Esophagus (tissue), 2 donors: ENCODE results near the gene NEDD9. TPM values are rescaled to one million over a fixed set of nuclear protein-coding genes. Genes with fewer than 3 reads are reported as not detected.

Source experiments
- H3K27ac ChIP-seq, 2 donors: one replicate each; pipeline ENCODE4 v1.5.1; 2013; ENCODE audit warnings: low read depth in 2 of 2, mild to moderate bottlenecking in 2 of 2, inconsistent platforms in 1 of 2, low read length in 1 of 2, moderate library complexity in 1 of 2
- H3K27me3 ChIP-seq, 2 donors: one replicate each; pipeline ENCODE4 v1.6.1; 2013; ENCODE audit warnings: low read length in 2 of 2, control low read depth in 1 of 2, mild to moderate bottlenecking in 1 of 2; ENCODE audit not compliant: insufficient read depth in 2 of 2, control insufficient read depth in 1 of 2
- H3K36me3 ChIP-seq, 2 donors: one replicate each; pipeline ENCODE4 v1.6.1; 2013; ENCODE audit warnings: low read length in 1 of 2; ENCODE audit not compliant: control insufficient read depth in 2 of 2, insufficient read depth in 2 of 2
- H3K4me1 ChIP-seq, 2 donors: one replicate each; pipeline ENCODE4 v1.6.1; 2013; ENCODE audit warnings: low read length in 1 of 2; ENCODE audit not compliant: control insufficient read depth in 2 of 2, insufficient read depth in 2 of 2
- H3K4me3 ChIP-seq, 2 donors: one replicate each; pipeline ENCODE4 v1.5.1; 2013; ENCODE audit warnings: low read length in 2 of 2, mild to moderate bottlenecking in 2 of 2, low read depth in 1 of 2, moderate library complexity in 1 of 2
- H3K9me3 ChIP-seq, 2 donors: one replicate each; pipeline ENCODE4 v1.6.1; 2013; ENCODE audit warnings: mild to moderate bottlenecking in 2 of 2, low read depth in 1 of 2, low read length in 1 of 2, moderate library complexity in 1 of 2; ENCODE audit not compliant: control insufficient read depth in 2 of 2, insufficient read depth in 1 of 2
- WGBS, 2 donors: extraction: QIAGEN DNeasy Blood & Tissue Kit; methylation state at CpG; one replicate each; pipeline ENCODE4 v1.1.7; 2013; 5-methylcytosine and 5-hydroxymethylcytosine counted together
- polyA plus RNA-seq, 2 donors: library from polyadenylated mRNA; stranded (reverse); fragments of 200-250 nt; gene quantifications; one replicate each; pipeline ENCODE4 v1.2.3, GENCODE V29; 2013
- donor health status: healthy with polysubstance abuse.
- donor health status: Bipolar disorder and iron deficiency.

Gene NEDD9
- polyA plus RNA-seq, 2 donors, result 1.6 to 2.1 TPM

DNA sequence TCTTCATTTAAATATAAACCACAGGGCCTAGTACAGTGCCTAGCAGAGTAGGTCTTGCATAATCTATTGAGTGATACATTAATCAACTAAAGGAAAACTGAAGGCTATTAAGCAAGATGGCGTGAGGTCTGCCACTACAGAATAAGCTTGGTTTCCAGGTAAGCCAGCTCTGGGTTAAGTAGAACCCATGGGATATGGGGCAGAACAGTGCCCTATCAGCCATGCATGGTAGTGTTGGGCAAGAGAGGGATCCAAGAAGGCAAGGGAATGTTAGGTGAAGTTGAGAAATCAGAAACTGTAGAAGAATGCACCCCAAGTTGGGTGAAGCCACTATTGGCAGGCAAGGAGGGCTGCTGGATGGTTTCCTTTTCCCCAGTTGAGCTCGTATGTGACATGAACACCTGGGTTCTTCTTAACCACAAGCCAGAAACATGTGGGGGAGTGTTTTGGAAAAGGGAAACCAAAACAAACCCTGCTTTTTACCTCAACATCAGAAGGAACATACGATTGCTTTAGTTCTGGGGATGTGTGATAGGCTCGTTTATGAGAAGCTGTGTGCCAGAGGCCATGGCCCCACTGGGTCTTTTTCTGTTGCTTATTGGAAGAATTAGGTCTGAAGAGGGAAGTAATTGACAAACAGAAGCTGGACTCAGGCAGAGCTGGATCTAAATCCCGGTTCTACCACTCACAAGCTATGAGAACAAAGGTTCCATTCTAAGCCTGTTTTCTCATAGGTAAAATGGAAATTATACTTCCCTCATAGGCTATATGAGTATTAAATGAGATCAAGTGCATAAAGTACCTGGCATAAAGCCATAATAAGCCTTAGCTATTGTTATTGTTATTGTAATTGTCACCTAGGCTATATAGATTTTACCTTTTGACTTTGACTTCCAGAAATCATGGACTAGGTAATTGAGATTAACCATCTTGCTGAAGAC is 33.5 kb downstream of the NEDD9 start:
- WGBS, 2 donors, result 76 to 77% methylated on average over 5 of the region's 5 CpGs
- H3K27ac ChIP-seq, result no peak overlapping the region
- no peaks in the 10 kb centered on the region for H3K27me3 ChIP-seq
- H3K4me1 ChIP-seq, result no peaks in the 10 kb centered on the region
- no peaks in the 10 kb centered on the region for H3K9me3 ChIP-seq
- peaks cover 0 to 2% of the 10 kb centered on the region in 2 donors for H3K36me3 ChIP-seq
- no peak overlapping the region for H3K4me3 ChIP-seq

DNA sequence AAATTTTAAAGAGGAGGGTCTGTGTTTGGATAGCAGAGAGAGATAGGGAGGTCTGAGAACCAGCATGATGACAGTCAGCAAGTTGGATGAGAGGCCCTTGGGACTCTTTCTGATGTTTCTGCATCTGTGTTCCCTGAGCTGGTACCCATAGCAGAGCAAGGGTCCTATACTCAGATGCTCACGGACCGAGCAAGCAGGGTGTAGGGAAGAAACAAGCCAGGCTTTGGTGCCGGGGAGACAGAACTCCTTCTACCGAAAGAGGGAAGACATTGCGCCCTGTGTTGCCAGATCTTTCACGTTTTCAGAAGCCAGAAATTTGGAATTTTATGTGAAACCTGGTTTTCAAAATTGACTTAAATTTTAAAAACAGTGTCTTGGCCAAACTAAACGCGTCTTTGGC is 34.6 kb downstream of the NEDD9 start:
- H3K4me1 ChIP-seq, result no peaks in the 10 kb centered on the region
- H3K9me3 ChIP-seq, result no peaks in the 10 kb centered on the region
- H3K4me3 ChIP-seq, result no peak overlapping the region
- 95 to 97% methylated on average over 8 of the region's 8 CpGs for WGBS, 2 donors
- no peak overlapping the region for H3K27ac ChIP-seq
- peaks cover 0 to 2% of the 10 kb centered on the region in 2 donors for H3K36me3 ChIP-seq
- H3K27me3 ChIP-seq, result no peaks in the 10 kb centered on the region

DNA sequence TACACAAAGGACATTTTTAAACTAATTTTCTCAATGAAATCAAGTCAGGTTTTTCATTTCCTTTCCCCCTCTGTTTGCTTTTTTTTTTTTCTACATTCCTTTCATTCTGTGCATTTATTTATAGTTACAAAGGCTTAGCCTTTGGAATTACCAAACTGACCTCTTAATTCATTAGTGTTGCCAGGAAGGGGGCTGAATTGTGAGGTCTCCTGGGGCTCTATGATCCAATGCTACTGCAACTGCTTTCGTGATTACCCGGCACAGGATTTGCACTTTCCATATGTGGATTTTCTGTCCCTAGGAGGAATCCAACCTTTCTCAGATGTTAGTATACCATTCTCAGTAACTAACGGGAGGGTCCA is 35.3 kb downstream of the NEDD9 start:
- no peaks in the 10 kb centered on the region for H3K4me1 ChIP-seq
- no peak overlapping the region for H3K4me3 ChIP-seq
- 64 to 66% methylated on average over 3 of the region's 3 CpGs for WGBS, 2 donors
- no peaks in the 10 kb centered on the region for H3K27me3 ChIP-seq
- H3K36me3 ChIP-seq, result peaks cover 0 to 2% of the 10 kb centered on the region in 2 donors
- no peak overlapping the region for H3K27ac ChIP-seq
- H3K9me3 ChIP-seq, result no peaks in the 10 kb centered on the region

DNA sequence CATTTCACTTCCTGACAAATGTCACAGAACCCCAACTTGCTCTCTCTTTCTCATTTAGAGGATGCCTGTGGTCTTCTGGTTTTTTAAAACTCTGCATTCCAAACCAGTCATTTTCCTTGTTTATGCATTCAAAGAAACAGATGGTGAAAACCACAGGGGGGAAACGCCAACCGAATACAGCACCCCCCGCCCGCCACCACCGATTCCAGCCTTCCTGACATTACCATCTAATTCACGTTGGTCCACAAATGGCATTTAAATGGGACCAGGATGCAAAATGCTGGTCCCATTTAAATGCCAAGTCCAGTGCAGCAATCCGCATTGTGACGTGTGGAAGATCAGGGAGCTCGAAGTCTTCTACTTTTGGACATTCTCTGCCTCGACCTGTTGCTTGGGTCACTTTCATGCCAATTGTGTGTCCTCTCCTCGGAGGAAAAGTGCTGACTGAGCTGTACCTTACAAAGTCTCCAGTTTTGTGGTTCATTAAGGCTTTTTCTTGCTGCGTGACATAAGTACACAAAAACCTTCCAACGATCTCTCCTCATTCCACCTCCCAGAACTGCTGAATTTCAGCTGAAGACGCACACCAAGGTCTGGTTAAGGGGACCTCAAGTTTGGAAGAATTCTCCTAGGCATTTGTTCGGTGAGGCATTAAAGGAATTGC is 35.8 kb downstream of the NEDD9 start:
- Histone ChIP-seq H3K36me3 (peaks cover 0 to 2% of the 10 kb centered on the region in 2 donors), H3K4me1 (no peaks in the 10 kb centered on the region), H3K9me3 (no peaks in the 10 kb centered on the region), H3K27me3 (no peaks in the 10 kb centered on the region), H3K27ac (peak overlapping the region in 1 of 2 donors; percentile 12), H3K4me3 (no peak overlapping the region)
- 71% methylated on average over 15 of the region's 15 CpGs for WGBS, 2 donors

DNA sequence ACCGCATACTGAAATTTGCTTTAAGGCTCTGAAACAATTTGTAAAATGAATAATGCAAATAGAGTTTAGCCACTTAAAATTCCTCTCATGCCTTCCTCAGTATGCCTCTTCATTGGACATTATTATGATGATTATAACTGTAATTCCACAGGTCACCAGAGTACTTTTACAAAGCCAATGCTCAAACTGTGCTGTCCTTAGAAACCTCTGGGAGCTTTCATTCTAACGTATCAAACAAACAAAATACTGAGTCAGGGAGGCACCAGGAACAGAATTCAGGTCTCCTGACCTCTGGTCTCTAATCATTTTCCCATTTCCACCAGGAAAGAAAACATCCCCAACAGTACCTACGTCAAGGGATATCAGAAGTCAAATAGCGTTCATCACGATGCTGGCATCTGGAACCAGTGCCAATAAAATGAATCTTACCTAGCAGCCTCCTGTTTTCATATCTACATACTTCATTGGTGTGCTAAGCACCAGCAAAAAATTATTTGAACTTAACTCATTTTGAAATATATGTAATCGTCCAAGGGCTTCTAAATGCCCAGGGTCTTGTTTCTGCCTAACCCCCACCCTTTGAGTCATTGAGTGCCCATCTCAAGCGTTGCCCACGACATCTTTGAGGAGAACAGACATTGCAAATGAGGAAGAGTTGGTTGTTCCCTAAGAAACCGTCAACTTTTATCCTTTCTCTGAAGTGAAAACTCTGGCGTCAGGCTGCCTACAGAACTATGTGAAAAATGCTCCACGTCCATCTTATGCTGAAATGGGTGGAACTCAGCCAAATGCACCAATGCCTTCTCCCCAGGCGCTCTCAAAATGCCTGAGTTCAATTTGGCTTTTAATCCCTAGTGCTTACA is 37.9 kb downstream of the NEDD9 start:
- no peak overlapping the region for H3K27ac ChIP-seq
- H3K9me3 ChIP-seq, result no peaks in the 10 kb centered on the region
- H3K4me3 ChIP-seq, result no peak overlapping the region
- WGBS, 2 donors, result 71 to 74% methylated on average over 12 of the region's 12 CpGs
- H3K36me3 ChIP-seq, result peaks cover 3 to 13% of the 10 kb centered on the region in 2 donors
- H3K4me1 ChIP-seq, result no peaks in the 10 kb centered on the region
- no peaks in the 10 kb centered on the region for H3K27me3 ChIP-seq

DNA sequence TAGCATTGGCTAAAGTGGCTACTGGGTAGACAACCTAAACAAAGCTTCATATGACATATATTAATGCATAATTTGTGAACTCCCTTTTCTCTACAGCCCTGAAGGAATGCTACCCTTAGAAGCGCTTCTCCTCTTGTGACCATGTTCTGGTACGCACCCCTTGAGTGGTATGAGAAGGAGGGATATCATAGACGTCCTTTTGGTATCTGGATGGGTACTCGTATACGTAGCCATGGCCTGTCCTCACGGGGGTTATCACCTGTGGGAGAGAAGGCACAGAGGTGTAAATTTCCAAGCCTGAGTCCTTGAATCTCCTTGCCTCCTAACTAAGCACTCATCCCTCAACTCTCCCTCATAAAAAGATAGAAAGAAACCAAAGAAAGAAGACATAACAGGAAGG is 39.0 kb downstream of the NEDD9 start:
- Histone ChIP-seq H3K27ac (no peak overlapping the region), H3K36me3 (peaks cover 3 to 13% of the 10 kb centered on the region in 2 donors), H3K4me3 (no peak overlapping the region), H3K9me3 (no peaks in the 10 kb centered on the region), H3K4me1 (no peaks in the 10 kb centered on the region), H3K27me3 (no peaks in the 10 kb centered on the region)
- 95 to 98% methylated on average over 6 of the region's 6 CpGs for WGBS, 2 donors

DNA sequence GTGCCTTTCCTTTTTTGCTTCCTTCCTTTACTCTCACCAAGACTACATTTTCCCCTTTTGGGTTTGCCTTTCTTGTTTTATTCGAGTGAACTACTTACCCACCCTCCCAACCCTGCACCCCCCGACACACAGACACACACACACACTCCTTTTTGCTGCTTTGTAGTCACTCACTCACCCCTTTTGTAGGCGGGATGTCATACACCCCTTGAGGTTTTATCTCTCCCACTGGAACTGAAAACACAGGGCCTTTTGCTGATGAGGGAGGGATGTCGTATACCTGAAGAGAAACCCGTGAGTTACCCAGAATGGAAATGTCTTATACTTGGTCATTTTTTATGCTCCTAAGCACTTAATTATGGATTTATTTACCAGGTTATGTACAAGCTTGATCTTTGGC is 40.3 kb downstream of the NEDD9 start:
- Histone ChIP-seq H3K27me3 (no peaks in the 10 kb centered on the region), H3K27ac (no peak overlapping the region), H3K9me3 (no peaks in the 10 kb centered on the region), H3K4me1 (no peaks in the 10 kb centered on the region), H3K4me3 (no peak overlapping the region), H3K36me3 (peaks cover 3 to 13% of the 10 kb centered on the region in 2 donors)
- WGBS, 2 donors, result 71 to 74% methylated on average over 5 of the region's 5 CpGs

DNA sequence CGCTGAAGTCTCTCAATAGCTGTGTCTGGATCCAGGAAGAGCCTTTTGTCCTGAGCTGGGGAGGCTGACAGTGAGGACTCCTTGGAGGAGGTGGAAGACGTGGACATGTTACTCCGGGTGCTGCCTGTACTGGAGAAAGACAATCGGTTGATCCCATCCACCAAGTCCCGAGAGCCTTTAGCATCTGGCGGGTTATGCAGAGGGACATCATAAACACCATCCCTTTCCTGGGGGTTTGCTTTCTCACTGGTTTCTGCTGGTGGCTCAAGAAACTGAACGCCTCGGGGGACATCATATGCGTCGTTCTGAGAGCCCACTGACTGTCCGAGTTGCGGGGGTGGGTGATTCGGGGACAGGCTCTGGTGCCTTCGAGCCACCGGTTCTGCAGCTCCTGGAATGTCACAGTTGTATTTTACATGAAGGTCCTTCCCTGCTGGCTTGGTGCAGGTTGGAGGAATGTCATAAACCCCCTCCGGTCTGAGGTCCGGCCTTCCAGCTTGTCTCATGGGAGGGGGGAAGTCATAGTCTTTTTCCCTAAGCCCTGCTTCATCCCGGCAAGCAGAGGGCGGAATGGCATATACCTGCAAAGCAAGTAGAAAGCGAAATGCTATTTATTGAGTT is 41.7 kb downstream of the NEDD9 start:
- Histone ChIP-seq H3K36me3 (peaks cover 3 to 13% of the 10 kb centered on the region in 2 donors), H3K4me3 (no peak overlapping the region), H3K27ac (no peak overlapping the region), H3K4me1 (no peaks in the 10 kb centered on the region), H3K9me3 (no peaks in the 10 kb centered on the region), H3K27me3 (no peaks in the 10 kb centered on the region)
- 96 to 98% methylated on average over 20 of the region's 20 CpGs for WGBS, 2 donors
